ENCODE results near the gene HNRNPLL.
"Not testable (repeated sequence)": the region's sequence is repeated elsewhere in the genome, so short reads cannot be mapped to it uniquely, and the experiment has no call there.

Gene HNRNPLL

GRCh38 chr2:38552259-38552658, 50.5 kb downstream of the HNRNPLL start:
- no peak for DNase-seq (ENCODE audit: low read depth)

- DNase-seq (ENCODE audit: low read depth) = no peak
Observed at GRCh38 chr2:38551746-38552145, 51.0 kb downstream of the HNRNPLL start.

- DNase-seq (ENCODE audit: low read depth) = no peak
Observed at GRCh38 chr2:38551171-38551570, 51.6 kb downstream of the HNRNPLL start.

GRCh38 chr2:38549851-38550250, 52.9 kb downstream of the HNRNPLL start:
- DNase-seq (ENCODE audit: low read depth) = no peak

GRCh38 chr2:38549071-38549704, 53.5 kb downstream of the HNRNPLL start:
- DNase-seq (ENCODE audit: low read depth) = no peak

- no peak for DNase-seq (ENCODE audit: low read depth)
Observed at GRCh38 chr2:38547791-38548190, 54.9 kb downstream of the HNRNPLL start.

GRCh38 chr2:38546585-38546984, 56.1 kb downstream of the HNRNPLL start:
- no peak for DNase-seq (ENCODE audit: low read depth)

GRCh38 chr2:38546064-38546463, 56.7 kb downstream of the HNRNPLL start:
- no peak for DNase-seq (ENCODE audit: low read depth)

- not testable (repeated sequence) for DNase-seq (ENCODE audit: low read depth)
Observed at GRCh38 chr2:38542248-38542631, 60.5 kb downstream of the HNRNPLL start.

DNA sequence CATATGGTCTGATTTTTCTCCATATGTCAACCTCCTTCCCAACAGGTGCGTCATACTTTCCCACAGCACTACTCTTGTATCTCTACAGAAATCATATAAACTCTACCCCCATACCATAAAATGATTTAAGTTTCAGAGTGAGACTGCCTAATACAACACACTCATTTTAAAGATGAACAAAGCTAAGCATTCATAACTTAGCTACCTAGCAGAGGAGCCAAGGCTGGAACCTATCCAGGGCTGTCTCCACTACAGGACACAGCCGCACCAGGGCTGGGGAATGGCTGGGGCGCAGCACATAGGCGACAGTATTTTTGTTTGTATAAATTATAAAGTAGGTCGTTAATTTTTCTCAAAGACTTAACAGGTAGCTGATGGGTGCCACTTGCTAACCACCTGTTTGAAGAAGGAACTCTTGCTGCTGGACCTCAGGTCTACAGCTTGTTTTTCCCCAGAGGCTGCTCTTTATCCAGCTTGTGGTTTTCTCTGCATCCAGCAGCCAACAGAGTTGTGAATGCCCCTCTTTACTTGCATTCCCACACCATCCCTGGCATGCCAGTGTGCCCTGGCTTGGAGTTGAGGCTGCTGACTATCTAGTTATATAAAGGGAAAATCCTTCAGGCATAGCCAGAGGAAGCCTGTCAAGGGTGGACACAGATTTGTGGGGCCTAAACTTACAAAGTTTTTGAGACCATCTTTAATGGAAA, 62.0 kb downstream of the HNRNPLL start:
- DNase-seq (ENCODE audit: low read depth) = no peak

DNA sequence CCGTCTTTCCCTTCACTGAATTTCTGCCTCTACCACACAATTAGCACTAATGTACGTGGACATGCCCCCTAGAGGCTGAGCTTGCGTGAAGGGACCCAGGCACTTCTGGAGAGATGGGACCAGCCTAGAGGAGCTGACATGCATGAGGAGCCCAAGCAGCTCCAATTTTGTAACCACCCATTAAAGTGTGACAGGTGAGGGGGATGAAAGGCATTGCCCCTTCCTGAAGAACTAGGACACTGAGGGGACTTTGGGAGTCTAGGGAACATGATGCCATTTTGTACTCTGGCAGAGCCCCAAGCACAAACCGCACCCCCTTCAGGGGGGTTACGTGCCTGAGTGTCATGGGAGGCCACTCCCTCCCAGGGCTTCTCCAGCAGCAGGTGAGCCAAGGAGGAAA, 63.6 kb downstream of the HNRNPLL start:
- DNase-seq (ENCODE audit: low read depth) = no peak

GRCh38 chr2:38537937-38538525, 64.7 kb downstream of the HNRNPLL start:
- no peak for DNase-seq (ENCODE audit: low read depth)

- not testable (repeated sequence) for DNase-seq (ENCODE audit: low read depth)
Observed at GRCh38 chr2:38537296-38537695, 65.4 kb downstream of the HNRNPLL start.

- DNase-seq (ENCODE audit: low read depth) = no peak
Observed at GRCh38 chr2:38535744-38536506, 66.8 kb downstream of the HNRNPLL start.

DNA sequence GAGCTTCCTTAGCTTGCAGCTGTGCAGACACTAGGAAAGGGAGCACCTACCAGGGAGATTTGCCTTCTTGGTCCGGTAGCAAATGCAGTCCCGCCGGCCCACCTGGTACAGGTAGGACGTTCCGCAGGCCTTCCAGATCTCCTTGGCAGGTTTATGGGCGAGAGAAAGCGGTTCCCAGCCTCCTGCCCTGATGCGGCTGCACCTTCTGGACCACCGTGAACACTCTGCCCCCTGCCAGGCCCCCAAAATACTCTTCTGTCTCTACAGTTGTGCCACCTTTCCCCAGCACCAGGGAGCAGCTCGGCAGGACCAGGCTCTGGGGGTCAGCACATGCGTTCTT, 67.4 kb downstream of the HNRNPLL start:
- DNase-seq (ENCODE audit: low read depth) = no peak

DNA sequence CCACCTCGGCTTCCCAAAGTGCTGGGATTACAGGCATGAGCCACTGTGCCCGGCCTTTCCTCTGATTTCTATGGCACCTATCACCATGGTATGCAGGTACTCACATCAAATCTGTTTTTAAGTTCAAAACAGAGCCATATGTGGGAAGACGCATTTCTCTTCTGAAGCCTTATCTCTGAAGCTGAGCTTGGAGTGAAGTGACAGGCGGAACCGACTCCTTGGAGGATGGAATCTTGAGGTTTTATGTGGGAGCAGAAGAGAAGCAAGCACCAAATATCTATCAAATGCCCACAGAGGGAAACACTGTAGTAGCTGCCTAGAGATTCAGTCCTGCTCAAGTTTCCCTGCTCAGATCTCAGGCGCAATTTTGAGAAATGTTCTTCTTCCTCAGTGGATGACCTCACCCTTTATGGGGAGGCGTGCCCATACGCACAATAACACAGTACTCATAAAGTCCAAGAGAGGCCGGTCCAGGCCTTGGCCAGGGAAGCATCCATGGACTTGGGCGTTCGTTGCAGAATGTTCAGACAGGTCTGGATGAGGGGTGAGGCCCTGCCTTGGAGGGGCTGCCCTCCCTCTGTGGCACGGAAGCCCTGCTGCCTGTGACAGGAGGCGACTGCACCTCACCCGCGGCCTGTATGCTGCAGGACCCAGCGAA, 67.9 kb downstream of the HNRNPLL start:
- no peak for DNase-seq (ENCODE audit: low read depth)

DNA sequence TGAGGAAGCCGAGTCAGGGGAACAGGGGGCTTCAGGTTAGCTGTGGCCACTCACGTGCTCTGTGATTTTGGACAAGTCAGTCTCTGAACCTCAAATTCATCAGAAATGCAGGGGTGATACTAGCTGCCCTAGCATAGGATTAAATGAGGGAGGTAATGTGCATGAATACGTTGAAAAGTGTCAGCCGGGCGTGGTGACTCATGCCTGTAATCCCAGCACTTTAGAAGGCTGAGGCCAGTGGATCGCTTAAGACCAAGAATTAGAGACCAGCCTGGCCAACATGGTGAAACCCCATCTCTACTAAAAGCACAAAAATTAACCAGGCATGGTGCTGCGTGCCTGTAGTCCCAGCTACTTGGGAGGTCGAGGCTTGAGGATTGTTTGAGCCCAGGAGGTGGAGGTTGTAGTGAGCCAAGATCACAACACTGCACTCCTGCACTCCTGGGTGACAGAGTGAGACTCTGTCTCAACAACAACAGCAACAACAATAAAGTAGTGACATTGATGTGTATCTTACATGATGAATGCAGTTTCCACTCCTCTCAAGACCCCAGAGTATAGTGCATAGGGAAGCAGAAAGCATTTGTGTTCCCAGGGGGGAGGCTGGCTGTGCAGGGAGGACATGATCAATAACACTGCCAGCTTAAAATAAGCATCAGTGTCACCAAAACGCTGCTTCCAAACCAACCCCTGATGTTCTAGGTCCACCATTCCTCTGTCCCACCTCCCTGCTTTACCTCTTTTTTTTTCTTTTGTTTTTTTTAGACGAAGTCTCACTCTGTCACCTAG, 68.8 kb downstream of the HNRNPLL start:
- DNase-seq (ENCODE audit: low read depth) = no peak

- DNase-seq (ENCODE audit: low read depth) = no peak
Observed at GRCh38 chr2:38533180-38533579, 69.5 kb downstream of the HNRNPLL start.

DNA sequence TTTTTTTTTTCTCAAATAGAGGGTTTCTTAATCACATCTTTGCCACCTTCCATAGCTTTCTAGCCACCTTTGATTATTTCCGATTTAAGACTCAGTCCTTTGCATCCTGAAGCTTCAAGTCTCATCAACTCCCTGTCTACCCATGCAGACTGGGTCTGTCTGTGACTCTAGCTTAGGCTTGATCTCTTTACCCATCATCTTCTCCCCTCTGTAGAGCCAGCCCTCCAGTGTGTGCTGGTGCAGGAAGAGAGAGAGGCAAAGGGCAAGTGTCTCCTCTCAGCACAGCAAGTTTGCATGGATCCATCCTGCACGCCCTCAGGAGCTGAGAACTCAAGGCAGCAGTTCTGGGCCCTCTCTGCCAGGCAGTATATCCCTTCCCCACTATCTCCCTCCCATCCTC, 70.4 kb downstream of the HNRNPLL start:
- no peak for DNase-seq (ENCODE audit: low read depth)

GRCh38 chr2:38529208-38529607, 73.5 kb downstream of the HNRNPLL start:
- DNase-seq (ENCODE audit: low read depth) = no peak

- no peak for DNase-seq (ENCODE audit: low read depth)
Observed at GRCh38 chr2:38528534-38528933, 74.2 kb downstream of the HNRNPLL start.

GRCh38 chr2:38528008-38528442, 74.7 kb downstream of the HNRNPLL start:
- DNase-seq (ENCODE audit: low read depth) = no peak
